Mesothelial cell of epicardium (in vitro differentiated cells): ENCODE measurements around the gene ITIH3. TPM values are rescaled to one million over a fixed set of nuclear protein-coding genes. Genes with fewer than 3 reads are reported as not detected.

Experiments
- DNase-seq, 2 experiments: peaks; one replicate each; pipeline ENCODE4 v3.0.0; 2021; ENCODE audit warnings: low spot score in 2 of 2; ENCODE audit not compliant: unreplicated experiment in 2 of 2
- H3K27ac Mint-ChIP-seq: 2 replicates; pipeline ENCODE4 v1.8.0; 2021; ENCODE audit warnings: mixed read lengths
- H3K27me3 Mint-ChIP-seq: 2 replicates; pipeline ENCODE4 v1.8.0; 2021; ENCODE audit warnings: low read depth, mixed read lengths
- H3K36me3 Mint-ChIP-seq: 2 replicates; pipeline ENCODE4 v1.8.0; 2021; ENCODE audit warnings: mixed read lengths
- H3K4me1 Mint-ChIP-seq: 2 replicates; pipeline ENCODE4 v1.8.0; 2021; ENCODE audit warnings: mixed read lengths
- H3K4me3 Mint-ChIP-seq: 2 replicates; pipeline ENCODE4 v1.8.0; 2021; ENCODE audit warnings: mild to moderate bottlenecking, moderate library complexity, mixed read lengths
- H3K9me3 Mint-ChIP-seq: 2 replicates; pipeline ENCODE4 v1.8.0; 2021; ENCODE audit warnings: mixed read lengths
- total RNA-seq: library from RNA; stranded (reverse); gene quantifications from 3 replicates; pipeline ENCODE4 v1.2.1, GENCODE V29; 2021
- TF ChIP-seq, protein P1 (sequence below): fragments of 200-600 bp; sonication (generic); IDR thresholded peaks from one replicate; pipeline ENCODE4 v1.5.0; 2021; ENCODE audit warnings: antibody characterized with exemption; ENCODE audit not compliant: unreplicated experiment

Gene ITIH3
- total RNA-seq, 1 donor from 2014 or later, result 22.4 TPM

GRCh38 chr3:52834871-52835501 is 40.4 kb downstream of the ITIH3 start, which contains the start of gene MUSTN1:
TSS of gene MUSTN1 (minus strand) at chr3:52835019. CDS start at chr3:52834948, 71 bp downstream.
- no peak within 1 kb of the TSS for H3K4me3 Mint-ChIP-seq
- peaks cover 2% of the 10 kb centered on the region for H3K4me1 Mint-ChIP-seq
- DNase-seq, result no peak
- H3K9me3 Mint-ChIP-seq, result no peaks in the 10 kb centered on the region
- no peak within 1 kb of the TSS for H3K27ac Mint-ChIP-seq
- H3K27me3 Mint-ChIP-seq, result no peaks in the 10 kb centered on the region
- TF ChIP-seq, protein P1, sequence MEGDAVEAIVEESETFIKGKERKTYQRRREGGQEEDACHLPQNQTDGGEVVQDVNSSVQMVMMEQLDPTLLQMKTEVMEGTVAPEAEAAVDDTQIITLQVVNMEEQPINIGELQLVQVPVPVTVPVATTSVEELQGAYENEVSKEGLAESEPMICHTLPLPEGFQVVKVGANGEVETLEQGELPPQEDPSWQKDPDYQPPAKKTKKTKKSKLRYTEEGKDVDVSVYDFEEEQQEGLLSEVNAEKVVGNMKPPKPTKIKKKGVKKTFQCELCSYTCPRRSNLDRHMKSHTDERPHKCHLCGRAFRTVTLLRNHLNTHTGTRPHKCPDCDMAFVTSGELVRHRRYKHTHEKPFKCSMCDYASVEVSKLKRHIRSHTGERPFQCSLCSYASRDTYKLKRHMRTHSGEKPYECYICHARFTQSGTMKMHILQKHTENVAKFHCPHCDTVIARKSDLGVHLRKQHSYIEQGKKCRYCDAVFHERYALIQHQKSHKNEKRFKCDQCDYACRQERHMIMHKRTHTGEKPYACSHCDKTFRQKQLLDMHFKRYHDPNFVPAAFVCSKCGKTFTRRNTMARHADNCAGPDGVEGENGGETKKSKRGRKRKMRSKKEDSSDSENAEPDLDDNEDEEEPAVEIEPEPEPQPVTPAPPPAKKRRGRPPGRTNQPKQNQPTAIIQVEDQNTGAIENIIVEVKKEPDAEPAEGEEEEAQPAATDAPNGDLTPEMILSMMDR, result no peak
- H3K36me3 Mint-ChIP-seq, result peaks cover under 1% of the 10 kb centered on the region

DNA sequence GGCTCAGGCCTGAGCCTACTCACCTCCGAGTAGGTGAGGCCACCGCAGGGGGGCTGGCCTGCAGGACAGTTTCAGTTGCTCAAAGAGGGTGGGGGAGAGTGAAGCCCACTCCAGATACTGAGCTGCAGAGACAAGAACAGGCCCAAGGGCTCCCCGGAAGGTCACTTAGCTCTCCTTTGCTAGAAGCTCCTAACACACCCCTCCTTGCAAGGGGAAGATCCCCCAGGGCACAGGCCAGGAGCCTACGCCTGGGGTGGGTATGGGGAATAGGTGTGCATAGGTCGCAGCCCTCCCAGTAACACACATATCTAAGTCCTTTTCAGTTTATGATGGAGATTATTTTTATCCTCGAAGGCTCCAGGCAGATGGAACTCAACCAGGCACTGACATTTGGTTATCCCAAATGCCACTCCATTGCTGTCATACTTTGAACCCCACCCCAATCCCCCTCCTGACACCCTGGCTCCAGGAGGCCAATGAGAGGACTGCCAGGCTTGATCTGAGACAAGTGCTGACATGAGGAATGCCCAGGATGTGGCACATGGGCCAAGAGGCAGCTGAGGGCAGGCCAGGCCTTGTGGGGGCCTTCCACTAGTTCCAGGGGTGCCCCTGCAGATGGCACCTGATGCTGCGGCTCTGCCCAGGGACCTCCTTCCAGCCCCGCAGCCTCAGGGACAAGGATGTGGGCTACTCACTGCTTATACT is 41.3 kb downstream of the ITIH3 start:
- no peak for DNase-seq
- Mint-ChIP-seq H3K4me1 (peaks cover 2% of the 10 kb centered on the region), H3K27me3 (no peaks in the 10 kb centered on the region), H3K4me3 (no peak overlapping the region), H3K9me3 (no peaks in the 10 kb centered on the region), H3K27ac (no peak overlapping the region), H3K36me3 (peaks cover 5% of the 10 kb centered on the region)
- TF ChIP-seq, protein P1, result no peak

- no peak overlapping the region for H3K27ac Mint-ChIP-seq
Observed at GRCh38 chr3:52836471-52836845, 41.9 kb downstream of the ITIH3 start.

DNA sequence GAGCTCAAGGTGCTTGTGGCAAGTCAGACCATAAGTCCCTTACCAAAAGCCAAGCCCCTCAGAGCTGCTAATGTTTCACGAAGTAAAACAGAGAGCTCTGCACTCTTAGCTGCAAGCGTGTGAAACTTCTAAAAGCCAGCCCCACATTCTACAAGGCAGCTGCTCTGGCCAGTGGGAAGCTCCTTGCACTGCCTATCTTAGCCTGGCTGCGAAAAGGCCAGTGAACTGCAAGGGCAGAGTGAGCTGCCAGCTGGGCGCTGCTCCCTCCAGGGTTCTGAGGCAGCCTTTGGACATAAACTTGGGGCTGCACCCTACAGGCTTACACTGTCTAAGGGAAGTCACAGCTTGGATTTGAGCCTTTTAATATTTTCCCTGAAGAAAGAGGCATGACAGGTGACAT is 42.4 kb downstream of the ITIH3 start:
- H3K27me3 Mint-ChIP-seq, result no peaks in the 10 kb centered on the region
- H3K36me3 Mint-ChIP-seq, result peaks cover 7% of the 10 kb centered on the region
- H3K4me1 Mint-ChIP-seq, result no peaks in the 10 kb centered on the region
- TF ChIP-seq, protein P1, result no peak
- H3K4me3 Mint-ChIP-seq, result no peak overlapping the region
- no peak for DNase-seq
- H3K27ac Mint-ChIP-seq, result no peak overlapping the region
- no peaks in the 10 kb centered on the region for H3K9me3 Mint-ChIP-seq

More at GRCh38 chr3:52836471-52836845, 41.9 kb downstream of the ITIH3 start:
- H3K27me3 Mint-ChIP-seq, result no peaks in the 10 kb centered on the region
- no peaks in the 10 kb centered on the region for H3K9me3 Mint-ChIP-seq
- peaks cover under 1% of the 10 kb centered on the region for H3K4me1 Mint-ChIP-seq
- no peak for DNase-seq
- H3K4me3 Mint-ChIP-seq, result no peak overlapping the region
- TF ChIP-seq, protein P1, result no peak
- H3K36me3 Mint-ChIP-seq, result peaks cover 5% of the 10 kb centered on the region

- H3K27ac Mint-ChIP-seq, result no peak overlapping the region
- DNase-seq, result no peak
- H3K36me3 Mint-ChIP-seq, result peaks cover 7% of the 10 kb centered on the region
- H3K4me1 Mint-ChIP-seq, result no peaks in the 10 kb centered on the region
- H3K4me3 Mint-ChIP-seq, result no peak overlapping the region
- H3K27me3 Mint-ChIP-seq, result no peaks in the 10 kb centered on the region
- TF ChIP-seq, protein P1, result no peak
- no peaks in the 10 kb centered on the region for H3K9me3 Mint-ChIP-seq
Observed at GRCh38 chr3:52838561-52839267, 44.1 kb downstream of the ITIH3 start.
